Right renal cortex interstitium (tissue), 3 donors: ENCODE measurements around the gene PODNL1. TPM values are rescaled to one million over a fixed set of nuclear protein-coding genes. Genes with fewer than 3 reads are reported as not detected.
A peak's percentile ranks its signal among the peaks of the same experiment; 100 is the strongest.
"Not testable (repeated sequence)": the region's sequence is repeated elsewhere in the genome, so short reads cannot be mapped to it uniquely, and the experiment has no call there.

Source experiments
- DNase-seq, 3 donors: peaks; one replicate each; pipeline ENCODE4 v3.0.0-alpha.2; 2013; ENCODE audit warnings: low read depth in 3 of 3, low spot score in 2 of 3
- polyA plus RNA-seq, 3 donors: library from polyadenylated mRNA; unstranded; fragments of 120-200 nt; gene quantifications; one replicate each; pipeline ENCODE4 v1.2.1, GENCODE V29; 2013; ENCODE audit not compliant: insufficient read length in 3 of 3

Gene PODNL1
- polyA plus RNA-seq, 3 donors = 0.71 to 0.95 (median 0.85) TPM

DNA sequence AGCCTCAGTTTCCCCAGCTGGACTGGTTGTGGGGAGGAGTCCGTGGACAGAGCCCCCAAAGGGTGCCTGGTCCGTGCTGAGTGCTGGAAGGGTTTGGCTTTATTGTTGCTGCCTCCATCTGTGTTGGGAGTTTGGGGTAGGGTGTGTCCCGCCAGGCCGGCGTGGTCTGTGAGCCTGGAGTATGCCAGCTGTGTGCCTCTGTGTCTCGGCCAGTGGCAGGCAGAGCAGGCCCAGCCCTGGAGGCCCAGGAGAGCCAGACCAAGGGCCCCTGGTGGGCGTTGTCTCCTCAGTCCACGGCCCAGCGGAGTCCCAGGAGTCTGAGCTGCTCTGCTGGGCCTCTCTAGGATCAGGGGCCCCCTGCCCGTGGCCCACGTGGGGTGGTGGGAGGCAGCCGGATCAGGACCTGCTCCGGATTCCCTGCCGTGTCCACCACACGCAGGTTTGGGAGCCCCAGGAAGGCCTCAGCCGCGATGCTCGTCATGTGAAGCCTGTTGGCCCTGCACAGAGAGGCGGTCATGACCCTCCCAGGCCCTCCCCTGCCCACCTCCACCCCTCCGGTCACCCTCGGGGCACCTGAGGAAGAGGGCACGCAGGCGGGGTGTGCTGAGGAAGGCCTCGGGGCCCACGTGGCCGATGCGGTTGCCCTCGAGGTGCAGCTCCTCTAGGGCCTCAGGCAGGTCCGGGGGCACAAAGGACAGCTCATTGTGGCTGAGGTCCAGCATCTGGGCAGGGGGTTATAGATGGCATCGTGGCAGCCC lies 6.6 kb downstream of the PODNL1 start:
- no peak for DNase-seq

DNA sequence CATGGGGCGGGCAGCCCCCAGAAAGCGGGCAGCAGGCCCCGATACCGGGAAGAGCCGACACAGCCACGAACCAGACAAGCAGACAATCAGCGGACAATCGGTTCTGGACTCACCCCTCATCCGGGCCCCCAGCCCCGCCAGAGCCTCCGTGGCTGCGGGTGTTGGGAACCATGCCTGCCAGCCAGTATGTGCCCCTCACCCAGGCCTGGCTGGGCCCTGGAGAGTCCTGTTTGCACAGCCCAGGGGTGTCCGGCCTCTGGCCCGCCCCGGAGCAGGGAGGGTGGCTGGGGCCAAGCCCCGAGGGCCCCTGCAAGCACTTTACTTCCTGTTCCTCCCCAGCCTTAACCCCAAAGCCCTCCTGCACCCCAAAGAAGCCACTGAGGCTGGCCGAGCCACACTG lies 7.8 kb downstream of the PODNL1 start:
- DNase-seq = no peak

DNA sequence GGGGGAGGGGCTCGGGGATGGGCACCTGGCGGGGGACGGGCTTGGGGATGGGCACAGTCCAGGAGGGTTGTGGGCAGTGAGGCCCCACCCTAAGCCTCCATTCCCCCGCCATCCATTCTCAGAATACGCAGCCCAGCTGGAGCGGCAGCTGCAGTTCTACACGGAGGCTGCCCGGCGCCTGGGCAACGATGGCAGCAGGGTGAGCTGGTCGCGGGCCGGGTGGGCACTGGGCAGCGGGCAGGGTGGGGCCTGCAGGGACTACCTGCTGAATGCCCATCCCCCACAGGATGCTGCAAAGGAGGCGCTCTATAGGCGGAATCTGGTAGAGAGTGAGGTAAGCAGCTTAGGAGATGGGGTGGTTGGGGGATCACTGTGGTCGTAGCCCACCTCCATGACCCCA lies 8.3 kb downstream of the PODNL1 start:
- no peak for DNase-seq

DNA sequence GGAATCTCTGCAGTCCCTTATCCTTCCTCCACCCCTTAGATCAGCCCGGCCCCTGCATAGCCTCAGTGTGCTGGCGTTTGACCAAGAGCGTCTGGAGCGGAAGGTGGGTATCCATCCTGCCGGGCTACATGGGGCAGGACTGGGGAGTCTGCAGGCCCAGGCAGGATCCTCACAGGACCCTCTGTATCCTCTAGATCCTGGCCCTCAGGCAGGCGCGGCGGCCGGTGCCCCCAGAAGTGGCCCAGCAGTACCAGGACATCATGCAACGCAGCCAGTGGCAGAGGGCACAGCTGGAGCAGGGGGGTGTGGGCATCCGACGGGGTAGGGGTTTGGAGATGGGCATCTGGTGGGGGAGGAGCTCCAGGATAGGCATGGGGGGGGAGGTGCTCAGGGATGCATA lies 8.9 kb downstream of the PODNL1 start:
- no peak for DNase-seq

DNA sequence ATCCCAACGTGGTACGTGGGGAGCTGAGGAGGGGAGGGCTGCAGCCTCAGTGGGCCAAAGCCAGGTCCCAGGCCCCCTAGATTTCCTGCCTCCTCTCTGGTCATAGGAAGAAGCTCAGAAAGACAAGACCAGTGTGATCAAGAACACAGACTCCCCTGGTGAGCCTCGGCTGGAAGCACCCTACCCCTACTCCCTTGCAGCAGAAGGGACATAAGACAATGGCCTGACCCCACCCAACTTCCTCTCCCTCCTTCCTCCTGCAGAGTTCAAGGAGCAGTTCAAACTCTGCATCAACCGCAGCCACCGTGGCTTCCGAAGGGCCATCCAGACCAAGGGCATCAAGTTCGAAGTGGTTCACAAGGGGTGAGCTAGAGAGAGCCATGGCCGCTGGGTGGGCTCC lies 11.5 kb downstream of the PODNL1 start:
- DNase-seq = no peak

DNA sequence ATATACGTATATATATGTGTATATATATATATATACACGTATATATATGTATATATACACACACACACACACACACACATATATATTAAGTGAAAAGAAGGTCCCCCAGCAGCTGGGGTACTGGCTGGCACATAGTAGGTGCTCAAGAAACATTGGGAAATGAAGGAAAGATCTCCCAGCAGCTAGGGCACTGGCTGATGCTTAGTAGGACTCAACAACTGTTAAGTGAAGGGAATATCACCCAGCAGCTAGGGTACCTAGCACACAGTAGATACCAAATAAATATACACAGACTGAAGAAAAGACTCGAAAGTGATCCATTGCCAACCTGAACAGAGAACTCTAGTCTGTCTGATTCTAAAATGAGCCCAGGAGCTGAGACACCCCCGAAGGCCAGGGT lies 12.2 kb downstream of the PODNL1 start:
- DNase-seq = no peak

DNA sequence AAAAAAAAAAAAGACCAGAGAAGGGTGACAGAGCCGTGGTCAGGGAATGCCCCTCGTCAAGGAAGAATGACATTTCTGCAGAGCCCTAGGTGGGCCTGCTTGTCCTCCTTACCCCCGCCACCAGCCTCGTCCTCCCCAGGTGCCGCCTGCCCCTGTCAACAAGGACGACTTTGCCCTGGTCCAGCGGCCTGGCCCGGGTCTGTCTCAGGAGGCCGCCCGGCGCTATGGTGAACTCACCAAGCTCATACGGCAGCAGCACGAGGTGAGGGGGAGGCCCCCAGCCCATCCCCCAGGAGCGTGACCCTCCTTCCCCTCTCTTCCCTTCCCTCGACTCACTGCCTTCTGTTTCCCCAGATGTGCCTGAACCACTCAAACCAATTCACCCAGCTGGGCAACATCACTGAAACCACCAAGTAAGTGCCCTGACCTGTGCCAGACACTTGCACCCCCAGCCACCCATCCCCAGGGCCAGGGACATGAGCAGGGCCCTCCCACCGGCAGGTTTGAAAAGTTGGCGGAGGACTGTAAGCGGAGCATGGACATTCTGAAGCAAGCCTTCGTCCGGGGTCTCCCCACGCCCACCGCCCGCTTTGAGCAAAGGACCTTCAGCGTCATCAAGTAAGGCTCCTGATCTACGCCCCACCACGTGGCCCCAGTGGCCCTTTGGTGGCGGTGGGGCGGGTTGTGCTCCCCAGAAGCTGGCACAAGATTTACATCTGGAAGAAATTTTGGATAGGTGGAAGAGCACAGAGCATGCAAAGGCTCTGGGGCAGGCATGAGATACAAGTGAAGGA lies 14.8 kb downstream of the PODNL1 start:
- no peak for DNase-seq

DNA sequence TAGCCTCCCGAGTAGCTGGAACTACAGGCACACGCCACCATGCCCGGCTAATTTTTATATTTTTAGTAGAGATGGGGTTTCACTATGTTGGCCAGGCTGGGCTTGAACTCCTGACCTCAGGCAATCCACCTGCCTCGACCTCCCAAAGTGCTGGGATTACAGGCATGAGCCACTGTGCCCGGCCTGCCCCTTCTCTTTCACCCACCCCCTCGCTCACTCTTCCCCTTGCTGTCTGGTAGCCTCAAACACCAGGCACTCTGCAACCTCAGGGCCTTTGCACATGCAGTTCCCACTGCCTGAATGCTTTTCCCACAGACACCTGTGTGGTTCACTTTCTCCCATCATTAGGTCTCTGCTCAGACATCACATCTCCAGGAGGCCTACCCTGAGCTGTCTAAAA lies 16.1 kb downstream of the PODNL1 start:
- DNase-seq = not testable (repeated sequence)

DNA sequence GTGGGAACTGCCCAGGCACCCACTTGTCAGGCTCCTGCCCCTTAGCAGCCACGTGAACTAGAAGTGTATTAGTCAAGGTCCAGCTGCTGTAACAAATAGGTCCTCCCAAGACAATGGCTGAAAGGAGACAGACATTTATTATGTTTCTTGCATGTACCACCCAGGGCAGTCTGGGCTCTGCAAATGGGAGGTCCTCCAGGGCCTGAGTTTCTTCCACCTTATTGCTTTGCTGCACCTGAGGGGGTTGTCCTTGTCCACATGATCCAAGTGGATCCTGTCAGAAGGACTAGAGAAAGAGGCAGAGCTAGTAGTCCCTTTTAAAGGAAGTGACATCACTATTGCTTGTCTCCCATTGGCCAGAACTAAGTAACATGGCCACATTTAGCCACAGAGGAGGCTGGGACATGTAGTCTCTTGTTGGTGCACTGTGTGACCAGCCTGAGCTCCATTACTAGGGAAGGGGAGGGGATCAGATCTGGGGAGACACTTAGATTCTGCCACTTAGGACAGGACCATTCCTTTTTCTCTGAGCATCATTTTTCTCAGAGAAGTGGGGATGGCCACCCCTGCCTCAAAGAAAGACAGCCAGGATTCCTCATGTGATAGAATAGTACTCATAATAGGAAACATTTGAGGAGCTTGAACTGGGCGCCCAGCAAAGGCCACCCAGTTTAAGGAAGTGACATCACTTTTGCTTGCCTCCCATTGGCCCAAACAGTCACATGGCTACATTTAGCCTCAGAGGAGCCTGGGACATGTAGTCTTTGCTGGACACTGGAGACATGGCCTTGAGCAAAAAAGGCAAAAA lies 17.1 kb downstream of the PODNL1 start:
- no peak for DNase-seq

DNA sequence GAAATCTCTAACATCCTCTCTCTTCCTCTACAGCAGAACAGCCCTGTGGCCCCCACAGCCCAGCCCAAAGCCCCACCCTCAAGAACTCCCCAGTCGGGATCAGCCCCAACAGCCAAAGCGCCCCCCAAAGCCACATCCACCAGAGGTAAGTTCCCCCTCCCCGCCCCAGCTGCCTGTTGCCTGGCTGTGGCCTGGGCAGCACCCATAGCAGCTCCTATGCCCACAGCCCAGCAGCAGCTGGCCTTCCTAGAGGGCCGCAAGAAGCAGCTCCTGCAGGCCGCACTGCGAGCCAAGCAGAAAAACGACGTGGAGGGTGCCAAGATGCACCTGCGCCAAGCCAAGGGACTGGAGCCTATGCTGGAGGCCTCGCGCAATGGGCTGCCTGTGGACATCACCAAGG lies 17.7 kb downstream of the PODNL1 start:
- no peak for DNase-seq

DNA sequence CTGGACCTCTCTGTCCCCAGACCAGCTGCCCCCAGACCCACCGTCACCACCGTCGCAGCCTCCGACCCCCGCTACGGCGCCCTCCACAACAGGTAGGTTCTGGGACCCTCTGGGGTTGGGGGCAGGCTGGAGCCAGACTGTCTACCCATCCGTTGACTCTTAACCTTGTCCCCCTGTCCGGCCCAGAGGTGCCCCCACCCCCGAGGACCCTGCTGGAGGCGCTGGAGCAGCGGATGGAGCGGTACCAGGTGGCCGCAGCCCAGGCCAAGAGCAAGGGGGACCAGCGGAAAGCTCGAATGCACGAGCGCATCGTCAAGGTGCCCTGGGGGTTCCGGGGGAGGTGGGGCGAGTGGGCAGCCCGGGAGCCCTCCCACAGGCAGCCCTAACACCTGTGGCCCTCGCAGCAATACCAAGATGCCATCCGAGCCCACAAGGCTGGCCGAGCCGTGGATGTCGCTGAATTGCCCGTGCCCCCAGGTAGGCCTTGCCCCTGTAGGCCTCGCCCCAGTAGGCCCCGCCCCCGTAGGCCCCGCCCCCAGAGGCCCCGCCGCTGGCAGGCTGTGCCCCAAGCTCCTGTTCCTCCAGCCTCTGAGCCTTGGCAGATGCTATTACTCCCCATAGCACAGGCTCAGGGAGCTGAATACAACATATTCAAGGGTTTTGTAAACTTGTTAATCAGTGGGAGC lies 19.3 kb downstream of the PODNL1 start:
- DNase-seq = no peak

DNA sequence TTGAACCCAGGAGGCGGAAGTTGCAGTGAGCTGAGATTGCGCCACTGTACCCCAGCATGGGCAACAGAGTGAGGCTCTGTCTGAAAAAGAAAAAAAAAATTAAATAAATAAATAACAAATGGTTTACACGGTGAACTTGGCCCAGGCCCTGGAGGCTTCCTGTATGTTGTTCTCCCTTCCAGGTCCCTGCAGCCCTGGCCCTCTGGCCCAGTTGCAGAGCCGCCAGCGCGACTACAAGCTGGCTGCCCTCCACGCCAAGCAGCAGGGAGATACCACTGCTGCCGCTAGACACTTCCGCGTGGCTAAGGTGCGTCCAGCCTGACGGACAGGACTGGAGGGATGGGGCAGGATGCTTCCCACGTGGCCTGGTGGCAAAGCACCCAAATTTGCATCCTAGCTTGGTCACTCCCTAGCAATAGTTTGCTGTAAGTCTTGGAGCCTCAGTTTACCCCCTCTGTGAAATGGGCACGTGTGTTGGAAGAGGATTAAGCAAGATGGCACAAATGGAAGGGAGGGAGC lies 20.3 kb downstream of the PODNL1 start:
- no peak for DNase-seq

DNA sequence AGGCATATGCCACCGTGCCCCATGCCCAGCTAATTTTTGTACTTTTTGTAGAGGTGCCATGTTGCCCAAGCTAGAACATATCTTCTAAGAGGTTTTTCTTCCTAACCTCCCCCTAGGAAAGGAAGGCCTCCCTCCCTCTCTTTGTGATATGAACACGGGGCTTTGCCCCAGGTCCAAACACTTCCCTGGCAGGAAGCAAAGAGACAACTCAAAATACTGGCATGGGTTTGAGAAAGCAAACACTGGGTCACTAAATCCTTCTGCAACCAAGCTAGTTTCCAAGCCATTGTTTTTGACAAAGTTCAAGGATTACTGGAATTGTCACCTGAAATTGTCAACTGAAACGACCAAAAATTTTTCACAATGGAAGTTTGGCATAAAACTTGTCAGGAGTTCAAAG lies 23.4 kb downstream of the PODNL1 start:
- DNase-seq = no peak

DNA sequence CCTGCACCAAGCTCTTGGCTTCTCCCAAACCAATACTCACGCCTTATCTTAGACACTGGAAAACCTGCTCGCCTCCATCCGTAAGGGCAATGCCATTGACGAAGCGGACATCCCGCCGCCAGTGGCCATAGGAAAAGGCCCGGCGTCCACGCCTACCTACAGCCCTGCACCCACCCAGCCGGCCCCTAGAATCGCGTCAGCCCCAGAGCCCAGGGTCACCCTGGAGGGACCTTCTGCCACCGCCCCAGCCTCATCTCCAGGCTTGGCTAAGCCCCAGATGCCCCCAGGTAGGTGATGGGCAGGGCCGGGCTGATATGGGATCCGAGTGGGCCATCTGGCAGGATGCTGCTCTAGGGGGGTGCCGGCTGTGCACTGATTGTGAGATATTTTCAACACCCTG lies 24.9 kb downstream of the PODNL1 start:
- DNase-seq = no peak

DNA sequence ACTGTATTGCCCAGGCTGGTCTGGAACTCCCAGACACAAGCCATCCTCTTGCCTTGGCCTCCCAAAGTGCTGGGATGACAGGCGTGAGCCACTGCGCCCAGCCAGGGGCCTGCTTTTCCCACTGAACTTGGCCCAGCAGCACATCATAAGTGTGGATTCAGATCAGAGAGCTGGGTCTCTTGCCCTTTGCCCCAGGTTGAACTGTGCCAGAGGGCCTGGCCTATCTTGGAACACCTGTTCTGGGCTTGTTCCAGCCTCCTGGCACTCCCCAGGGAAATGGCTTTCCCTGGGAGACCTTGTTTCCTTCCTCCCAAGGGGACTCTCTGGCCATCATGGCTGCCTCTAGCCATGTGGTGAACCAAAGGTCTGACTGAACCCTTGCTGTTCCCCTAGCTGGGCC lies 28.8 kb downstream of the PODNL1 start:
- DNase-seq = no peak

DNA sequence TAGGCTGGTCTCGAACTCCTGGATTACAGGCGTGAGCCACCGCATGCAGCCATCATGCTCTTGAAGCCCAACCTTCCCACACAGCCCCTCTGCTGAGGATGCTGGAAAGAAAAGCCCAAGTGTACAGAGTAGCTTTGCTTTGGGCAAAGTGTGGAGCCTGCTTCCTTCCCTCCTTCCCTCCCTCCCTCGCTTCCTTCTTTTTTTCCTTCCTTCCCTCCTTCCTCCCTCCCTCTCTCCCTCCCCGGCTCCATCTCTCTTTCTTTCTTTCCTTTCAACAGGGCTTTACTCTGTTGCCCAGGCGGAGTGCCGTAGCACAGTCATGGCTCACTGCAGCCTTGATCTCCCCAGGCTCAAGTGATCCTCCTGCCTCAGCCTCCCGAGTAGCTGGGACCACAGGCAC lies 29.5 kb downstream of the PODNL1 start:
- DNase-seq = no peak

DNA sequence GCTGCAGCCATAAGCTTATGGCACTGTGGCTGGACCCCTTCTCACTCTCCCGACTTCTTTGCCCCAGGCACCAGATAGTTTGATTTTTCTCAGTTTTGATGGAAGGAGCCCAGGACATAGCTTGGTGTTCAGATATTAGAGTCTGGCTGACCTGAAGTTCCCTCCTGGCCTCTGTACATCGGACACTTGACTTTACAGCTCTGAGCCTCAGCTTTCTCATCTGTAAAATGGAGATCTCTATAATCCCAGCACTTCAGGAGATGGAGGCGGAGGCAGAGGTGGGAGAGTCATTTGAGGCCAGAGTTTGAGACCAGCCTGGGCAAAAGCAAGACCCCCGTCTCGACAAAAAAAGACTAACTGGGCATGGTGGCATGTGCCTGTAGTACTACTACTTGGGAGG lies 31.3 kb downstream of the PODNL1 start:
- DNase-seq = no peak

DNA sequence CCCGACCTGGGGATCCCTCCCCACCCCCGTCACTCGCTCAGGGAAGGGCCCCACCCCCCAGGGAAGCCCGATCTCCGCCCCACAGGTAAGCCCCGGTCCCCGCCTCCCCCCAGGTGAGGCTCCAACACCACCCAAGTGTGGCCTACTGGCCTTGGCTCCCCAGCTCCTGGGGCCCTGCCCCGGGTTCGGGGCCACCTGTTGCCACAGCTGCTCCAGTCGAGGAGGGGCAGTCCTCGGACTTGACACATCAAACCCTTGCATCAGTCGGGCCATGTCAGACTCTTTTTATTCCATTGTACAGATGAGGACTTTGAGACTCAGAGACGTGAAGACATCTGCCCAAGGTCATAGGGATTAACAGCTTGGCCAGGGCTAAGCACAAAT lies 31.7 kb downstream of the PODNL1 start:
- no peak for DNase-seq

DNA sequence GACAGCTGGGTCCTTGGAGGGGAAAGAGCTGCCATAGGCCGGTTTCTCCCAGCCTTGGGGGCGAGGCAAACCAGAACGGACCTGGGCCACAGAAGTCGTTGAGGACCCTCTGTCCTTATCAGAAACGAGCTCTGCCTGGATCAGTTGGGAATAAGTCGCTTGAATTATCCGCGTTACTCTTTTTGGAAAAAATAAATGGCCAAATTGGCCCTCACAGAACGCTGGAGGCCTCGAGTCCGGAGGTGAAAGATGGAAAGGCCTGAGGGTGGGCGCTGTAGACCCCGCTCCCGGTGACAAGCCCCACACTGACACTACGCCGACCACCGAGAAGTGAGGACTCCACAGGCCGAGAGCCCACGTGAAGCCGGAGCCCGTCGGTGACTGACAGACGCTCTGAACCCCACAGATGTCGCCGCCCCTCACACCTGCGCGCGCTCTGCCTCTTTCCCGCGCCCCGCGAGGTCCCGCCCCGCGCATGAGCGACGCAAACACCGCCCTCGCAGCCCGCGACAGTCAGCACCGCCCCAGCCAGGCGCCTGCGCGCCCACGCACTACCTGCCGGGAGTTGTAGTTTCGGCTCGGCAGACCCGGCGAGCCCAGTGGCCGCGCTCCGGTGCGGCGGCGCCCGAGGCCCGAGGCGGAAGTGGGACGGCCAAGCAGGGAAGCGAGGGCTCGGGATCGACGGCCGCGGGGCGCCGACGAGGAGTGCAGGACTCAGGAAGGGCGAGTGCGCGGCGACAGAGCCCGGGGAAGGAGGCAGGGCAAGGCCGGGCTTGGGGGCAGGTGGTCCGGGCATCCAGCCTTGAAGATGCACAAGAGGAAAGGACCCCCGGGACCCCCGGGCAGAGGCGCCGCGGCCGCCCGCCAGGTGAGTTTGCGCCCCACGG lies 32.3 kb downstream of the PODNL1 start, which contains the start of the genes BRME1 and CC2D1A:
Gene BRME1, minus strand, starts transcription at position 484 of the 887 bp plus-strand sequence. CDS start 1,225 bp downstream, outside the sequence.
Gene CC2D1A, plus strand, starts transcription at position 568 of the 887 bp plus-strand sequence. Its CDS starts 241 bp downstream, at position 809.
- DNase-seq = peak; percentile 31 to 76 (median 73)
